22Rv1 (cell line): ENCODE results near the gene FBXO30.

Source experiments
- ZFX ChIP-seq: fragments of 450-650 bp; IDR thresholded peaks from 2 replicates; pipeline ENCODE4 v1.6.1; 2017; ENCODE audit warnings: antibody characterized with exemption, borderline replicate concordance
- TF ChIP-seq, protein P1 (sequence below): fragments of 450-650 bp; IDR thresholded peaks from 2 replicates; pipeline ENCODE4 v1.5.1; 2017; ENCODE audit warnings: mild to moderate bottlenecking

DNA sequence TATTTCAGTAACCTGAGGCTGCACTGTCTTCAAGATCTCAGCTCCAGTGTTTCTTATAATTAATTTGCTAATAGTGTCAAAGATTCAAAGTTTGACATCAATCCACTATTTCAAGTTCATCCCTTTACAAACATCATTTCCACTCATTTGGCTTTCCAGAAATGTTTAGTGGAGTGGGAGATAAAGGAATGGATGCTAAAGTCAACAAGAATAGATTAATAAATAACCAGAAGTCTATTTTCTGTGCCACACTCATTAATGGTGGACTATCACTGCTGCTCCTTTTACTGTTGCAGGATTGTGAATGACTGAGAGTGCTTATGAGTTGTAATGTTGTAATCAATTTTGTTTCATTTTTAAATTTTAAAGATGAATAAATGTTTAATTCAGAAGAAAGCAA, 50.9 kb downstream of the FBXO30 start:
- TF ChIP-seq, protein P1, sequence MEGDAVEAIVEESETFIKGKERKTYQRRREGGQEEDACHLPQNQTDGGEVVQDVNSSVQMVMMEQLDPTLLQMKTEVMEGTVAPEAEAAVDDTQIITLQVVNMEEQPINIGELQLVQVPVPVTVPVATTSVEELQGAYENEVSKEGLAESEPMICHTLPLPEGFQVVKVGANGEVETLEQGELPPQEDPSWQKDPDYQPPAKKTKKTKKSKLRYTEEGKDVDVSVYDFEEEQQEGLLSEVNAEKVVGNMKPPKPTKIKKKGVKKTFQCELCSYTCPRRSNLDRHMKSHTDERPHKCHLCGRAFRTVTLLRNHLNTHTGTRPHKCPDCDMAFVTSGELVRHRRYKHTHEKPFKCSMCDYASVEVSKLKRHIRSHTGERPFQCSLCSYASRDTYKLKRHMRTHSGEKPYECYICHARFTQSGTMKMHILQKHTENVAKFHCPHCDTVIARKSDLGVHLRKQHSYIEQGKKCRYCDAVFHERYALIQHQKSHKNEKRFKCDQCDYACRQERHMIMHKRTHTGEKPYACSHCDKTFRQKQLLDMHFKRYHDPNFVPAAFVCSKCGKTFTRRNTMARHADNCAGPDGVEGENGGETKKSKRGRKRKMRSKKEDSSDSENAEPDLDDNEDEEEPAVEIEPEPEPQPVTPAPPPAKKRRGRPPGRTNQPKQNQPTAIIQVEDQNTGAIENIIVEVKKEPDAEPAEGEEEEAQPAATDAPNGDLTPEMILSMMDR = no peak
- no peak for TF ChIP-seq ZFX
